IPS-18a (cell line): Measurements from ENCODE around the gene CBX8.
"Not testable (repeated sequence)": the region's sequence is repeated elsewhere in the genome, so short reads cannot be mapped to it uniquely, and the experiment has no call there.

Experiments
- H3K27ac ChIP-seq: one replicate; pipeline ENCODE4 v1.5.1; 2013; ENCODE audit warnings: low read length
- H3K27me3 ChIP-seq: one replicate; pipeline ENCODE4 v1.6.1; 2013; ENCODE audit warnings: mild to moderate bottlenecking, low read length; ENCODE audit not compliant: control insufficient read depth, insufficient read depth
- H3K36me3 ChIP-seq: one replicate; pipeline ENCODE4 v1.6.1; 2013; ENCODE audit warnings: low read depth, low read length; ENCODE audit not compliant: control insufficient read depth
- H3K4me1 ChIP-seq: one replicate; pipeline ENCODE4 v1.6.1; 2013; ENCODE audit warnings: low read depth, low read length; ENCODE audit not compliant: control insufficient read depth
- H3K4me3 ChIP-seq: one replicate; pipeline ENCODE4 v1.5.1; 2013; ENCODE audit warnings: low read length
- H3K9ac ChIP-seq: one replicate; pipeline ENCODE4 v1.6.1; 2013; ENCODE audit warnings: mild to moderate bottlenecking, low read length, moderate library complexity
- H3K9me3 ChIP-seq: one replicate; pipeline ENCODE4 v1.6.1; 2013; ENCODE audit warnings: low read depth, low read length; ENCODE audit not compliant: control insufficient read depth

The CBX8 gene

GRCh38 chr17:79757140-79757745, 39.6 kb downstream of the CBX8 start:
- Histone ChIP-seq H3K9ac (no peak overlapping the region), H3K27me3 (no peaks in the 10 kb centered on the region), H3K4me3 (no peak overlapping the region), H3K36me3 (no peaks in the 10 kb centered on the region), H3K9me3 (no peaks in the 10 kb centered on the region), H3K27ac (no peak overlapping the region), H3K4me1 (no peaks in the 10 kb centered on the region)

- Histone ChIP-seq H3K9me3 (no peaks in the 10 kb centered on the region), H3K27me3 (peaks cover 7% of the 10 kb centered on the region), H3K27ac (no peak overlapping the region)
Measured at GRCh38 chr17:79755591-79755990, 41.3 kb downstream of the CBX8 start.

GRCh38 chr17:79754903-79755302, 42.0 kb downstream of the CBX8 start:
- peaks cover 11% of the 10 kb centered on the region for H3K27me3 ChIP-seq
- not testable (repeated sequence) for H3K4me3 ChIP-seq

More at GRCh38 chr17:79755591-79755990, 41.3 kb downstream of the CBX8 start:
- Histone ChIP-seq H3K4me1 (no peaks in the 10 kb centered on the region), H3K9ac (no peak overlapping the region), H3K4me3 (no peak overlapping the region), H3K36me3 (no peaks in the 10 kb centered on the region)

GRCh38 chr17:79754370-79754769, 42.5 kb downstream of the CBX8 start:
- H3K9me3 ChIP-seq: no peaks in the 10 kb centered on the region
- no peak overlapping the region for H3K4me3 ChIP-seq
- no peaks in the 10 kb centered on the region for H3K36me3 ChIP-seq
- H3K27me3 ChIP-seq: peaks cover 16% of the 10 kb centered on the region
- no peak overlapping the region for H3K9ac ChIP-seq
- H3K4me1 ChIP-seq: no peaks in the 10 kb centered on the region
- no peak overlapping the region for H3K27ac ChIP-seq

More at GRCh38 chr17:79754903-79755302, 42.0 kb downstream of the CBX8 start:
- H3K9me3 ChIP-seq, H3K36me3 ChIP-seq, H3K9ac ChIP-seq, H3K27ac ChIP-seq, H3K4me1 ChIP-seq: not testable (repeated sequence)

GRCh38 chr17:79752175-79752574, 44.7 kb downstream of the CBX8 start:
- Histone ChIP-seq H3K4me1 (peaks cover 3% of the 10 kb centered on the region), H3K9ac (no peak overlapping the region), H3K9me3 (no peaks in the 10 kb centered on the region), H3K27ac (no peak overlapping the region), H3K36me3 (no peaks in the 10 kb centered on the region), H3K4me3 (no peak overlapping the region), H3K27me3 (peaks cover 38% of the 10 kb centered on the region)

GRCh38 chr17:79750650-79751545, 46.0 kb downstream of the CBX8 start:
- Histone ChIP-seq H3K27me3 (peaks cover 49% of the 10 kb centered on the region), H3K4me1 (peaks cover 9% of the 10 kb centered on the region), H3K4me3 (no peak overlapping the region), H3K27ac (no peak overlapping the region), H3K36me3 (no peaks in the 10 kb centered on the region), H3K9ac (no peak overlapping the region), H3K9me3 (no peaks in the 10 kb centered on the region)

- no peak overlapping the region for H3K27ac ChIP-seq
- H3K9me3 ChIP-seq: no peaks in the 10 kb centered on the region
- no peak overlapping the region for H3K9ac ChIP-seq
- no peaks in the 10 kb centered on the region for H3K36me3 ChIP-seq
- no peak overlapping the region for H3K4me3 ChIP-seq
- H3K4me1 ChIP-seq: peaks cover 9% of the 10 kb centered on the region
- peaks cover 57% of the 10 kb centered on the region for H3K27me3 ChIP-seq
Measured at GRCh38 chr17:79749958-79750357, 46.9 kb downstream of the CBX8 start.

GRCh38 chr17:79749156-79749815, 47.6 kb downstream of the CBX8 start:
- Histone ChIP-seq H3K4me3 (no peak overlapping the region), H3K36me3 (no peaks in the 10 kb centered on the region), H3K4me1 (peaks cover 9% of the 10 kb centered on the region), H3K27me3 (peaks cover 58% of the 10 kb centered on the region), H3K9ac (no peak overlapping the region), H3K9me3 (no peaks in the 10 kb centered on the region), H3K27ac (no peak overlapping the region)

GRCh38 chr17:79748295-79749099, 48.4 kb downstream of the CBX8 start:
- H3K9me3 ChIP-seq: no peaks in the 10 kb centered on the region
- H3K27me3 ChIP-seq: peaks cover 65% of the 10 kb centered on the region
- H3K9ac ChIP-seq: no peak overlapping the region
- peaks cover 9% of the 10 kb centered on the region for H3K4me1 ChIP-seq
- H3K4me3 ChIP-seq: peak overlapping the region; percentile 24
- no peak overlapping the region for H3K27ac ChIP-seq
- no peaks in the 10 kb centered on the region for H3K36me3 ChIP-seq

- Histone ChIP-seq H3K36me3 (no peaks in the 10 kb centered on the region), H3K4me1 (peaks cover 9% of the 10 kb centered on the region), H3K9ac (no peak overlapping the region), H3K27ac (no peak overlapping the region), H3K27me3 (peaks cover 70% of the 10 kb centered on the region), H3K4me3 (peak overlapping the region; percentile 37), H3K9me3 (no peaks in the 10 kb centered on the region)
Measured at GRCh38 chr17:79747508-79748294, 49.2 kb downstream of the CBX8 start.
